Measurements from ENCODE around the gene KCTD4.

The KCTD4 gene

DNA sequence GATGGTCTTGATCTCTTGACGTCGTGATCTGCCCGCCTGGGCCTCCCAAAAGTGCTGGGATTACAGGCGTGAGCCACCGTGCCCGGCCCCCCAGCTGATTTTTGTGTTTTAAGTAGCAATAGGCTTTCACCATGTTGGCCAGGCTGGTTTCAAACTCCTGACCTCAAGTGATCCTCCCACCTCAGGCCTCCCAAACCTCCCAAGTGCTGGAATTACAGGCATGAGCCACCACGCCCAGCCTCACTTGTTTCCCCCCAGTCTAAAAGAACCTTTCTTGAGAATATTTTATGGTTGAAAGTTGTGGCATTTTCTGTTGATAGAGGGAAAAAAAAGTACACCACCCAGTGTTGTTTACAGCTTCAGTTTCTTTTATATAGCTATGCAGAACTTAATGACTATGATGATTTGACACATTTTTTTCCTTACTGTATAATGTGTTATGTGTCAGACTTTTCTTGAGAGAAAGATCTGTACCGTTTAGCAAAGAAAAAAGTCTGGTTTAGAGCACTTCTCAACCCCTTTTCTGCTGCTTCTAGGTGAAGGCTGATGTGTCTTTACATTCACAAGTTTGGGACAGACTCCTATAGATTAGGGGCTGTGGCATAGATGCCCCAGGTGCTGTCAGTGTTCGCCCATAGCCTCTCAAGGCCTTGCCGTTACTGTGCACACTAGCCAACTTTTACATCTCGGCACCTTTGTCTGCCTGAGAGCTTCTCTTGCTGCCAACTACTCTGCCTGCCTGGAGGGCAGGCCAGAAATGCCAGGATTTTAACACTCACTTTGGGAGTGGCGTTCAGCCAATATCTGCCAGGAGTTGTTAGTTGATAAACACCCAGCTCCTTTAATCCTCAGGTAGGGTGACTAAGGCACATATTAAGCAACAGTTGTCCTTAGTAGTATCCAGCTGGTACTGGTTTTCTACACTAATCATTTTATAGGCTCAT is 33.0 kb downstream of the KCTD4 start:
- DNase-seq, result no peak

DNA sequence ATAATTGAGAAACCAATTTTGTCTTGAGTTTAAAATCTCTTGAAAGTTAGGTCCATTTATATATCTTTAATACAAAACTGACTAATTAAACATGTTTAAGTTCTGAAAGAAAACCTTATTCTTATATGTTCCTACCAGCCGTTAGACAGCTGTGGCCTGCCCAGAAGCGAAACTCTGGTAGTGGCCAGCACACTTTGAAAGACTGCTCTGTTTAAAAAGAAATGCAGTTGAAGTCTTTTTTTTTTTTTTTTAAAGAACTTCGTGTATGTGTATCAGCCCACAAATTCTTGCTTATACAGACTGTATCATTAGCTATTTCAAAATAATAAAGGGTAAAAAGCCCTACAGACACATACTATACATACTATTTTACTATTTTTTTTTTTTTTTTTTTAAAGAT is 34.0 kb downstream of the KCTD4 start:
- DNase-seq, result no peak

GRCh38 chr13:45162821-45163220 is 38.0 kb downstream of the KCTD4 start:
- no peak for DNase-seq

GRCh38 chr13:45162194-45162593 is 38.7 kb downstream of the KCTD4 start:
- DNase-seq, result no peak

GRCh38 chr13:45156565-45157361 is 44.1 kb downstream of the KCTD4 start:
- DNase-seq, result no peak

DNA sequence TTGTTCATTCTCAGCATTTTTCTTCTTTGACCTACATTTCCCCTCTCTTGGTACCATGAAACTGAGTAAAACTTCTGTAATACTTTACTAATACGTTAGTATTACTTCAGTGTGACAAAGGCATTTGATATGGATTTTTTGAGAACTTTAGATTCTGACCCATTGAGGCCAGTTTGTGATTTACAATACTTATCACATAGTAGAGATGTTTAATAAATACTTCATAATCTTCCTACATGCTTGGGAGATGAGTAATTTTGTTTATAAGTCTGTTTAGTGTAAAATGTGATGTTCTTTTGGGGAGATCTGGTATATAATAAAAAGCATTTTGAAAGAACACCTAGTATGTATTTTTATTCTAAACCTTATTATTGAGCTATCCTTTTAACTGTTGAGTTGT is 50.9 kb downstream of the KCTD4 start:
- no peak for DNase-seq

- no peak for DNase-seq
Observed at GRCh38 chr13:45143346-45143751, 57.5 kb downstream of the KCTD4 start.

Measured in NCI-H2171 (cell line).